ENCODE data around the gene WBP2NL.

Gene WBP2NL

DNA sequence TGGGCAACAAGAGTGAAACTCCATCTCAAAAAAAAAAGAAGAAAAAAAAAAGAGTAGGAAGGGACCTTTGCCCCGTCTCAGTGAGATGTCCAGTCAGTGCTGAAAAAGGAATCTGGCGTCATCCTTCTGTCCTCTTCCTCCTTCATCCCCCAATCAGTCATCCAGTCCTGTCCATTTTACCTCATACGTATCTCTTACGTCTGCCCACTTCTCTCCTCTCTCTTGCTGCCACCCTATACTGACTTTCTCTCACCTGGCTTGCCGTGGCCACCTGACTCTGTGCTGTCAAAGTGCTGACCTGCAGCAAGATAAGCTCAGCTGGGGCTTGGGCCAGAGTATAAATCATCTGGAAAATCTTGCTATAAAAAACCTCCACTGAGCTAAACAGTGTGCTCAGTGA, 15.7 kb upstream of the WBP2NL start:
- TF ChIP-seq, protein P1, sequence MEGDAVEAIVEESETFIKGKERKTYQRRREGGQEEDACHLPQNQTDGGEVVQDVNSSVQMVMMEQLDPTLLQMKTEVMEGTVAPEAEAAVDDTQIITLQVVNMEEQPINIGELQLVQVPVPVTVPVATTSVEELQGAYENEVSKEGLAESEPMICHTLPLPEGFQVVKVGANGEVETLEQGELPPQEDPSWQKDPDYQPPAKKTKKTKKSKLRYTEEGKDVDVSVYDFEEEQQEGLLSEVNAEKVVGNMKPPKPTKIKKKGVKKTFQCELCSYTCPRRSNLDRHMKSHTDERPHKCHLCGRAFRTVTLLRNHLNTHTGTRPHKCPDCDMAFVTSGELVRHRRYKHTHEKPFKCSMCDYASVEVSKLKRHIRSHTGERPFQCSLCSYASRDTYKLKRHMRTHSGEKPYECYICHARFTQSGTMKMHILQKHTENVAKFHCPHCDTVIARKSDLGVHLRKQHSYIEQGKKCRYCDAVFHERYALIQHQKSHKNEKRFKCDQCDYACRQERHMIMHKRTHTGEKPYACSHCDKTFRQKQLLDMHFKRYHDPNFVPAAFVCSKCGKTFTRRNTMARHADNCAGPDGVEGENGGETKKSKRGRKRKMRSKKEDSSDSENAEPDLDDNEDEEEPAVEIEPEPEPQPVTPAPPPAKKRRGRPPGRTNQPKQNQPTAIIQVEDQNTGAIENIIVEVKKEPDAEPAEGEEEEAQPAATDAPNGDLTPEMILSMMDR (IDR thresholded peaks at IDR 0.05; ENCODE audit: borderline replicate concordance, insufficient read depth, low read depth, low read length): no peak
- H3K4me3 ChIP-seq (ENCODE audit: low read depth, low read length): no peak overlapping the region

DNA sequence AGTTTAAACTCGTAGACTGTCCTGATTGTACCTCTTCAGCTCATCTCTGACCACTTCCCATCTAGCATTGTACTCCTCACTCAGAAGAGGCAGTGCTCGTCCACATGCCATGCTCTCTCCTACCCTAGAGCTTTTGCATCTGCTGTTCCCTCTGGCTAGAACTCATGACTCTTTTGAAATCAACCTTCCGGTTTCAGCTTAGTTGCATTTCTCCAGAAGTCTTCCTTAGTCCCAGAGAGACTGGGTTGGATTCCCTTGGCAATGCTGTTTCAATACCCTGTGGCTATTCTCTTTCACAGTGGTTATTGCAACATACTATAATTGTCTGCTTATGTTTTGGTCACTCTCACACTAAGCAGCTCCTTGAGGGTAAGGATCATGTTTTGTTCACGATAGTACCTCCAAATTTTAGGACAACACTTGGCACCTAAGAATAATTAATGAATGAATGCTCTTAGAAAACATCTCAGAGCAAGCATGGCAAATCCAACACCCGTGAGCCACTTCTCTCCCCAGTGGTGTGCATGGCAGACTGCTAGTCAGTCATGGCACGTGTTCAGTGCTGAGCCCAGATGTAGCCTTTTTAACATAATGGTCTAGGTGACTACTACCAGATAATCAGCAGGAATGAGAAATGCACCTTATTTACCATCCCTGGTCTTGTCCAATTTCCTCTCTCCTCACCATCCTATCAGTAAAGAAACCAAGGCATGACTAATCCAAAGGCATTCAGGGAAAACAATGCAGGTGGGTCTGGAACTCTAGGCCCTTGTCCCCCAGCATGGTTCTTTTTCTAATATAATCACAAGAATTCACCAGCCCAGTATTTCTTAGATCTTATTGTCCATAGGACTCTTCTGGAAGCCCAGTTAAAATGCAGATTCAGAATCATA, 14.8 kb upstream of the WBP2NL start:
- TF ChIP-seq, protein P1 (IDR thresholded peaks at IDR 0.05; ENCODE audit: borderline replicate concordance, insufficient read depth, low read depth, low read length): no peak
- no peak overlapping the region for H3K4me3 ChIP-seq (ENCODE audit: low read depth, low read length)

DNA sequence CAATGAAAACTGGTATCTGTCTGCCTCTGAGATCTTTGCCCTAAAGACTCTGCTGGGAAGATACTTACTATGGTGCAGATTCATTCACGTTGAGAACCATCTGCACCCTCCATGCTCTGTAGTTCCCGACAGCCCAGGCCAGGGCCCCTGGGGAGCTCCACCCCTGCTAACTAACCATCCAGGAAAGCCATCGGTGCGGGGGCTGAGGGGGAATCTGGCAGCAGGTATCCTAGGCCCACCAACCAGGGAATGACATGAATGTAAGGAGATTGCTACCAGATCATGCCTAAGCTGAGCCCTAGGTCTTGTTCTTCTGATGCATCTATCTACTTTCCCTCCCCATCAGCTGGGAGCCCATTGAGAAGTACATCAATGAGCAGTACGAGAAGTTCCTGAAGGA, 11.3 kb upstream of the WBP2NL start:
- no peak overlapping the region for H3K4me3 ChIP-seq (ENCODE audit: low read depth, low read length)
- TF ChIP-seq, protein P1 (IDR thresholded peaks at IDR 0.05; ENCODE audit: borderline replicate concordance, insufficient read depth, low read depth, low read length): no peak

DNA sequence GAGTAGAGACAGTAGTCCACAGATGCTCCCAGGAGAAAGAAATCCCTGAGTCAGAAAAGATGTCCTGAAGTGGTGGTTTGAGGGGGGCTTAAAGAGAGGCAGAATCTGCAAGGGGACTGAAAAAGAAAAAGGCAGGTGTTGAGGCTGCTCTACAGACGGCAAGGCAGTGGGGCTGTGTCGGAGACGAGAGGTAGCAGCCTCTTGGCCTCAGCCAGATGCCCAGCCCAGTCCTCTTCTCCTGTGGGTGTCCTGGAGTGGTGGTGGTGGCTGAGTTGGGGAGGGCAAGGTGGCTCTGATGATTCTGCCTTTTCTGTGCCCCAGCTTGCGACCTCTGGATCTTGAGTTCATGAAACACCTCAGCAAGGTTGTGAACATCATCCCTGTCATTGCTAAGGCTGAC, 9.3 kb upstream of the WBP2NL start:
- TF ChIP-seq, protein P1 (IDR thresholded peaks at IDR 0.05; ENCODE audit: borderline replicate concordance, insufficient read depth, low read depth, low read length): no peak
- H3K4me3 ChIP-seq (ENCODE audit: low read depth, low read length): no peak overlapping the region

DNA sequence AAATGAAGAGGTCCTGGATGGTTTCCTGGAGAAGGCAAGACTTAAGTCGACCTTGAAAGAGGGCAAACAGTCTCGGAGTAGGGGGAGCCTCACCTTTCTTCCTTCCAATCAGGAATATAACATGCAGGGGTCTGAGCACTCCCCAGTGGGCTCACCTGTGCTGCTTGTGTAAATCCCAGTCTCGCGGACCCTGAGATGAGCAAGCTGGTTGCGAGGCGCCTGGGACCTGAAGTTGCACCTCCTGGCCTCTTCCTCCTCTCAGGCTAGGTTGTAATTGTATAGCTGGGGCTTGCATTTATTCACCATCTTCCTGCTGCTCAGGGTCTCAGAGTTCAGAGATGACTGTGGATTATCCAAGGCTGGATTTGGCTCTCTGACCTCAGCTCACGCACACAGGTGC, 7.5 kb upstream of the WBP2NL start:
- TF ChIP-seq, protein P1 (IDR thresholded peaks at IDR 0.05; ENCODE audit: borderline replicate concordance, insufficient read depth, low read depth, low read length): no peak
- no peak overlapping the region for H3K4me3 ChIP-seq (ENCODE audit: low read depth, low read length)

DNA sequence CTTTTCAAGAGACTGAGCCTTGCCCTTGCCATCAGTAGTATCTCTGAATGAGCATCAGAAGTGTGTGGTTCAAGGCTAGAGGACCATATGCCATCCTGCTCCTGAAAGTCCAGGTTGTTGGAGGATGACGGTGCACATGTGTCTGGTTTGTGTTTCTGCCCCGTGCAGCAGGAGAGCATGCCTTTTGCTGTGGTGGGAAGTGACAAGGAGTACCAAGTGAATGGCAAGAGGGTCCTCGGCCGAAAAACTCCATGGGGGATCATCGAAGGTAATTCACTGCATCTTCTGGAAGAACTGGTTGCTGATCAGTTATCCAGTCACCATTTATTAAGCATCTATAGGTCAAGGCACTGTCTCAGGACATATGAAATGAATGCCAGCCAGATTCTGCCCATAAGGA, 6.1 kb upstream of the WBP2NL start:
- H3K4me3 ChIP-seq (ENCODE audit: low read depth, low read length): no peak overlapping the region
- TF ChIP-seq, protein P1 (IDR thresholded peaks at IDR 0.05; ENCODE audit: borderline replicate concordance, insufficient read depth, low read depth, low read length): no peak

DNA sequence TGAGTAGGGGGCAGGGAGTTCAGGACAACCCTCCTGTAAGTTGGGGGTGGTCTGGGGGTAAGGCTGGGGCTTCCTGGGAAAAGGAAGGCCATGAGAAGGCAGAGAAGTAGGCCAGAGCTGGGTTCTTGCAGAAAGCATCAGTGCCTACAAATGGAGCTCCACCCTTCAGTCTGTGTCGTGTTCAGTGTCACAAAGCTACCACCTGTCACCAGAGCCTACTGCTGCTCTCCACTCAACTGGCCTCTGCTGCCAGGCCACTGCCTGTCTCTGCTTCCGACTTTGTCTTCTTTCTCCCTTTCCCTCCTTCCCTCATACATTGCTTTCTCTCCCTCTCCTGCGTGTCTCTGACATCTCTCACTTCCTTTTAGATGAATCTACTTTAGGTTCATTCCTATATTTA, 3.4 kb upstream of the WBP2NL start:
- TF ChIP-seq, protein P1 (IDR thresholded peaks at IDR 0.05; ENCODE audit: borderline replicate concordance, insufficient read depth, low read depth, low read length): no peak
- no peak overlapping the region for H3K4me3 ChIP-seq (ENCODE audit: low read depth, low read length)

Data from GM12875 (cell line).